HG03354 (cell line): ENCODE results near the gene TRIM54.
"Not testable (repeated sequence)": the region's sequence is repeated elsewhere in the genome, so short reads cannot be mapped to it uniquely, and the experiment has no call there.

Experiments used
- ATAC-seq: cut with Tn5 transposase; IDR thresholded peaks from one replicate; pipeline ENCODE4 v1.9.1; 2021; ENCODE audit warnings: mild to moderate bottlenecking; ENCODE audit not compliant: unreplicated experiment, poor library complexity, severe bottlenecking

The TRIM54 gene

GRCh38 chr2:27255660-27256059 is 26.6 kb upstream of the TRIM54 start:
- no peak for ATAC-seq

DNA sequence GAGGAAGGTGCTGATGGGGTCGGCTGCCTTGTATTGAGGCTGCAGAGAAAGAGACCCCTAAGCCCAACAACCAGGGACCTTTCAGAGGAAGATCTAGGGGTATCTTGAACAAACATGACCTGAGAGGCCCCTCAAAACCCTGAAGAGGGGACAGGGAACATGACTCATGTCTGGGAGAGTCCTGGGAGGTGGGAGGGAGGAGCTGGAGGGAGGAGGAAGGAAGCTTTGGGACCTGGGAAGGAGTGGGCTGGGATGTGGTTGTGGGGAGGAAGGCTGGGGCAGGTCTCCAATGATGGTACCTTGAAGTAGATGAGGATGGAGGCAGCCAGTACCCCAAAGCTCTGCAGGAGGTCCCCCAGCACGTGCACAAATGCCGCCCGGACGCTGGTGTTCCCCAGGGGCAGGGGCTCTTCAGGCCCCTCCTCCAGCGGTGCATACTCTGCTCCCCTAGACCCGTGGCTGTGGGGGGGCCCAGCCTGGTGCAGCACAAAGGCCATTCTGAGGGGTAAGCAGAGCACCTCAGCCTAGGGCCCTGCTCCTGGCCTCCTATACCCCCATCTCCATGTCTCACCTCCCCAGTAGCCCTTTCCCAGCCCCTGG is 25.3 kb upstream of the TRIM54 start:
- ATAC-seq = no peak

DNA sequence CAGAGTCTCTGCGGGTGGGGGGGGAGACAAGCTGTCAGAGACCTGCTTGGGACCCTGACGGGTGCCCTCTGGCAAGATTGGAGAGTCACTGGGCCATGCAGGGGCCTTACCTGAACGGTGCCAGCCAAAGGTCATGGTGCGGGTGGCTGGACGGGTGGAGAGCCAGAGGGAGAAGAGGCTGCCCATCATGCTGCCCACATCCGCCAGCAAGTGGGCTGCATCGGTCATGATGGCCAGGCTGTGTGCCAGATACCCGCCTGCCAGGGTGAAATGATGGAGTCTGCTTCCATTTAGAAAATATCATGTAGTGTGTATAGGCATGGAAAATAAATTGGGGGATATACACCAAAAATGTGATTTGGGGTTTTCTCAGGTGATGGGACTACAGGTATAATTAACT is 24.2 kb upstream of the TRIM54 start:
- no peak for ATAC-seq

GRCh38 chr2:27261241-27261925 is 20.8 kb upstream of the TRIM54 start:
- ATAC-seq = no peak

DNA sequence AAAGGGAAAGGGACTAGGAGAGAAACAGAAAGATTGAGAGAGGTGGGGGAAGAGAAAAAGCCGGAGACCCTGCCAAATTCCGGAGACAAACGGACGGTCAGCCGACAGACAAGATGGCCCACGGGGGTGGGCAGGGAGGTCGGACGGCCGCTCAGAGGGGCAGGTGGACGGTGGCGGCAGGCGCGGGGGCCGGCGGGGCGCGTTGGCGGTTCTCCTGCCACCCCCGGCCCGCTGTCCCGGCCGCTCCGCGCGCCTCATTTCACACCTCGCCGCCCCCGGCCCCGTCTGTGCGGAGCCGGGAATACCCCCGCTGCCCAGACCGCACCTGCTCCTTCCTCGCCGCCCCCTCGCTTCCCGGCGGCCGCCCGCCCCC is 20.3 kb upstream of the TRIM54 start:
- ATAC-seq = no peak

- no peak for ATAC-seq
These were observed 19.6 kb upstream of the TRIM54 start, which contains the start of gene SLC30A3 for GRCh38 chr2:27262379-27263286. Gene SLC30A3, minus strand, starts transcription at chr2:27263047. Its CDS starts 141 bp downstream, at chr2:27262906.

DNA sequence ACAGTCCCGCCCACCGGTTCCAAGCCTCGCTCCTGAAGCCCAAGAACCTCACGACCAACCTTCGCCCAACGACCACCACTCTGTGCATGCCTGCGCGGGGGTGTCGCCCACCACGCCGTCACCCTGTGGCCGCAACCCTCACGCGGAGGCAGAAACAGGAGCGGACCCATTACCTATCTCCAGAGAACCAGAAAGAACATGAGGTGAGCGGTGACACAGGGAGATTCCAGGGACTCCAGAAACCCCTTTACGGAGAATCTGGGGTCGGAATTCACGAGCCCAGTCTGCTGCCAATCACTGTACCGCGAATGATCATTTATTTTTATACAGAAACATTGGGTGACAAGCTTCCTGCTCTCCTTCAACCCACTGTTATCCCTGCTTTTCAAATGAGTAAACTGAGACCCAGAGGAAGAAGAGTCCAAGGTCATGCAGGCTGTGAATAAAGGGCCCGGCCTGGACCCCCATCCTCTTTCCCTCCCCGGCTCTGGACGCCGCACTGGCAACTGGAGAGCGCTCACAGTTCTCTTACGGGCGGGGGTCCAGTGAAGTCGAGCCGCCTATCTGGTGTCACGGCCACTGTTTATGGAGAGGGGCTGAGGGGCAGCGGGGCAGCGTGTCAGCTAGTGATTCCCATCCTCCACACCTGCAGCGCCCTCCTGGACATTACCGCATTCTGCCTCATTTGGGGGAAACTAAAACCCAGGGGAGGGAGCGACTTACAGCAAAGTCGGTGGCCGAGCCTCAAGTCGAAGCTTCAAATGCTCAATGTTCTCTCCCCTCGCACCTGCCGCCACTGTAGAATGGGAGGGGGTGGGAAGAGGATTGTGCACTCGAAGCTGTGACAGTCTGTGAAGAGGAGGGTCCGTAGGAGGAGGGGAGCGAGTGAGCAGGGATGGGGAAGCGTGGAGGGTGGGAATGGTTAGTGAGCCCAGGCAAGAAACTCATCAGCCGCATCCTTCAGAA is 18.7 kb upstream of the TRIM54 start:
- ATAC-seq = no peak

GRCh38 chr2:27264253-27264752 is 17.9 kb upstream of the TRIM54 start:
- no peak for ATAC-seq

- no peak for ATAC-seq
These were observed 17.3 kb upstream of the TRIM54 start for GRCh38 chr2:27264753-27265535.

- no peak for ATAC-seq
These were observed 16.7 kb upstream of the TRIM54 start for GRCh38 chr2:27265536-27265870.

DNA sequence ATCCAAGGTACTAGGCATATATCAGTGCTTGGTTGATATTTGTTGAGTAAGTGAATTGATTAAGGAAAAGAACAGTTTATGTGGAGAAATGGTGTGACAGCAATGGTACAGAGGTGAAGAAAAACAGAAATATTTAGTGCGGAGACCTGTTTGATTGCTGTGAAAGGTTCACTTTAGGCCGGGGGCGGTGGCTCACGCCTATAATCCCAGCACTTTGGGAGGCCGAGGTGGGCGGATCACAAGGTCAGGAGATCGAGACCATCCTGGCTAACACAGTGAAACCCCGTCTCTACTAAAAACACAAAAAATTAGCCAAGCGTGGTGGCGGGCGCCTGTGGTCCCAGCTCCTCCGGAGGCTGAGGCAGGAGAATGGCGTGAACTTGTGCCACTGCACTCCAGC is 13.9 kb upstream of the TRIM54 start:
- ATAC-seq = not testable (repeated sequence)

GRCh38 chr2:27270131-27270530 is 12.1 kb upstream of the TRIM54 start:
- no peak for ATAC-seq

- ATAC-seq = no peak
These were observed 11.6 kb upstream of the TRIM54 start for GRCh38 chr2:27270670-27271069.

DNA sequence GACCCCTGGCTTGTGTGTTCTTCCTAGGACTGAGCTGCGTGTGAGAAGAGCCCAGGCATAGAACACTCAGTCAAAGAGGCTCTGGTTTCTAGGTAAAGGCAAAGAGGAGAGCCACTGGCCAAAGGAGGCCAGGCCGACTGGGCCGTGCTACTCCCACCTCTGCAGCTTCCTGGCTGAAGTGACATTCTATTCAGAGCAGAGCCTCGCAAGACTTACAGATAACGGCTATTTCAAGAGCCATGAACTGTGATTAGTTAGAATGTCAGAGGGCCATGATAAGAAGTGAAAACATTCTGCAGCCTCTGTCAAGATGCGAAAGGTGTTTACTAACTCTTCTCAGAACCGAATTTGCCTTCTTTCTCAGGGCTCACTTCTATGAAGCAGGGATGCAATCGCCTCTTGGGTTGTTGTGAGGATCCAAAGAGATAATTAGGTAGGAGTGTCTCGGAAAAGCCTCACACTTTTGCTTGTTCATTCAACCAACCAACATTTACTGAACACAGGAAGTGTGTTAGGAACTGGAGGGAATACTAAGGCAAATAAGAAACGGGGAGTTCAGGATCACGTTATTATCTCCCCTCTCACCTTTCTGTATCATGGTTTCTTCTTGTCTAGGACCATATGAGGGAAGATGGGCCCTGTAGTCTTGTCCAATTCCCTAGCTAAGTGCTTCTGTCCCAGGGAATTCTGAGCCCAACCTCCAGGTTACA is 10.4 kb upstream of the TRIM54 start:
- ATAC-seq = no peak

- not testable (repeated sequence) for ATAC-seq
These were observed 9.4 kb upstream of the TRIM54 start for GRCh38 chr2:27272537-27273522.

- no peak for ATAC-seq
These were observed 6.7 kb upstream of the TRIM54 start, which contains the start of gene DNAJC5G for GRCh38 chr2:27275211-27276150. Gene DNAJC5G, plus strand, starts transcription at chr2:27275433. Its CDS starts 1,296 bp downstream, at chr2:27276729.
